K562 (cell line): ENCODE data around the gene PCSK5. TPM values are rescaled to one million over a fixed set of nuclear protein-coding genes. Genes with fewer than 3 reads are reported as not detected.

Source experiments
- ATAC-seq: fragments of 200-7000 bp; cut with Tn5 transposase; 3 replicates; pipeline ENCODE4 v1.9.1; 2020; ENCODE audit warnings: moderate library complexity
- BruUV-seq: library from RNA; stranded (reverse); fragments of 400-500 nt; replicated peaks from 2 replicates; lab custom pipeline; 2021; lab: Mats Ljungman, UMichigan
- CTCF ChIA-PET: fragments of 300-600 bp; formaldehyde crosslinking; extraction: SDS; loops from one replicate; lab custom pipeline; 2021; ENCODE audit warnings: low intra/inter-chr PET ratio; lab: Yijun Ruan, JAX
- POLR2A ChIA-PET: fragments of 300-600, 350-650 bp; sonication (Branson Sonifier 250); formaldehyde crosslinking; extraction: SDS; loops from one replicate; lab custom pipeline; 2021; ENCODE audit warnings: antibody characterized with exemption, inconsistent platforms; lab: Yijun Ruan, JAX
- DNase-seq, 4 experiments: peaks; one replicate each; pipeline versions ENCODE4 v3.0.0 to v3.0.0-alpha.2; 2011 to 2018; ENCODE audit warnings: low spot score in 3 of 4, mixed read lengths in 3 of 4; ENCODE audit errors: extremely low read depth in 1 of 4
- FAIRE-seq: peaks from 2 replicates; lab custom pipeline; 2011; peaks lifted over from hg19 to GRCh38; lab: Jason Lieb, UNC
- H2AFZ ChIP-seq: 2 replicates; pipeline ENCODE4 v1.6.0; 2011; ENCODE audit warnings: low read depth, low read length, control low read depth, inconsistent platforms
- H3K27ac ChIP-seq: fragments of 200-600 bp; 3 replicates; pipeline ENCODE4 v1.8.0; 2011; ENCODE audit warnings: low read depth, mild to moderate bottlenecking, control low read depth, inconsistent platforms, low read length, moderate library complexity, mixed read lengths; ENCODE audit errors: extremely low read depth
- H3K27me3 ChIP-seq, 2 experiments: fragments of 300-600 bp in 1 of 2; 2 replicates in 1 of 2; 3 replicates in 1 of 2; pipeline versions ENCODE4 v1.6.0 to v1.8.0; 2011; ENCODE audit warnings: inconsistent platforms in 2 of 2, low read length in 2 of 2, mild to moderate bottlenecking in 1 of 2, mixed read lengths in 1 of 2, moderate library complexity in 1 of 2; ENCODE audit not compliant: control insufficient read depth in 2 of 2, insufficient read depth in 2 of 2
- H3K36me3 ChIP-seq: fragments of 300-600 bp; 3 replicates; pipeline ENCODE4 v1.8.0; 2011; ENCODE audit warnings: mild to moderate bottlenecking, low read length, inconsistent platforms; ENCODE audit not compliant: control insufficient read depth, insufficient read depth
- H3K4me1 ChIP-seq, 2 experiments: fragments of 200-600 bp in 1 of 2; replicated peaks in 1 of 2; 2 replicates in 1 of 2; 3 replicates in 1 of 2; pipeline versions ENCODE4 v1.5.1 to v1.8.0; 2011; ENCODE audit warnings: inconsistent platforms in 2 of 2, low read length in 2 of 2, mild to moderate bottlenecking in 1 of 2, mixed read lengths in 1 of 2, moderate library complexity in 1 of 2; ENCODE audit not compliant: control insufficient read depth in 2 of 2, insufficient read depth in 2 of 2
- H3K4me2 ChIP-seq: 2 replicates; pipeline ENCODE4 v1.6.1; 2011; ENCODE audit warnings: low read length, control low read depth, inconsistent platforms, mixed read lengths; ENCODE audit not compliant: insufficient read depth
- H3K4me3 ChIP-seq: fragments of 200-600 bp; sonication (generic), shearing (Covaris generic); 2 replicates; pipeline ENCODE4 v1.5.1; 2016; ENCODE audit warnings: control low read depth, inconsistent platforms
- H3K79me2 ChIP-seq: fragments of 200-600 bp; 3 replicates; pipeline ENCODE4 v1.8.0; 2011; ENCODE audit warnings: low read length, inconsistent platforms; ENCODE audit not compliant: control insufficient read depth, insufficient read depth
- H3K9ac ChIP-seq, 2 experiments: 2 replicates each; pipeline versions ENCODE4 v1.6.0 to v1.6.1; 2011; ENCODE audit warnings: low read depth in 2 of 2, low read length in 2 of 2, control low read depth in 1 of 2, inconsistent platforms in 1 of 2, mild to moderate bottlenecking in 1 of 2, mixed read lengths in 1 of 2; ENCODE audit not compliant: insufficient read depth in 1 of 2
- H3K9me1 ChIP-seq: one replicate; pipeline ENCODE4 v1.6.0; 2011; ENCODE audit warnings: inconsistent platforms, mild to moderate bottlenecking, low read length, moderate library complexity; ENCODE audit not compliant: control insufficient read depth, insufficient read depth
- H3K9me3 ChIP-seq: replicated peaks from 2 replicates; pipeline ENCODE4 v1.5.1; 2011; ENCODE audit warnings: low read depth, low read length, inconsistent platforms; ENCODE audit not compliant: control insufficient read depth, insufficient read depth
- H4K20me1 ChIP-seq: replicated peaks from 2 replicates; pipeline ENCODE4 v1.6.1; 2011; ENCODE audit warnings: low read length, inconsistent platforms, mixed read lengths; ENCODE audit not compliant: control insufficient read depth, insufficient read depth
- BCLAF1 ChIP-seq, 2 experiments: fragments of 450-650 bp in 1 of 2; IDR thresholded peaks; 2 replicates each; pipeline ENCODE4 v1.6.1; 2011 to 2017; ENCODE audit warnings: low read depth in 2 of 2, antibody characterized with exemption in 1 of 2, borderline replicate concordance in 1 of 2, low read length in 1 of 2, mild to moderate bottlenecking in 1 of 2, mixed read lengths in 1 of 2; ENCODE audit not compliant: control insufficient read depth in 1 of 2
- CGGBP1 ChIP-seq: fragments of 250-450 bp; sonication (Bioruptor Pico); IDR thresholded peaks from 2 replicates; pipeline ENCODE4 v1.9.0; 2021; ENCODE audit warnings: mild to moderate bottlenecking
- ERF ChIP-seq: fragments of 450-650 bp; formaldehyde crosslinking; IDR thresholded peaks from 2 replicates; pipeline ENCODE4 v1.4.0; 2020; ENCODE audit warnings: mild to moderate bottlenecking, mixed read lengths
- ILK ChIP-seq: fragments of 450-650 bp; IDR thresholded peaks from 2 replicates; pipeline ENCODE4 v1.6.1; 2016; ENCODE audit warnings: missing genetic modification characterization, low read depth, mild to moderate bottlenecking, missing compliant biosample characterization, moderate library complexity, borderline replicate concordance
- IRF2 ChIP-seq: sonication (generic); formaldehyde crosslinking; IDR thresholded peaks from 2 replicates; pipeline ENCODE4 v1.8.1; 2022; ENCODE audit warnings: mild to moderate bottlenecking, missing genetic modification reagents
- RAD51 ChIP-seq: fragments of 450-650 bp; IDR thresholded peaks from 2 replicates; pipeline ENCODE4 v1.7.1; 2016; ENCODE audit warnings: low read depth, mild to moderate bottlenecking, borderline replicate concordance
- SOX6 ChIP-seq: fragments of 450-650 bp; IDR thresholded peaks from 2 replicates; pipeline ENCODE4 v1.6.1; 2014; ENCODE audit warnings: mild to moderate bottlenecking
- TEAD1 ChIP-seq, 2 experiments: fragments of 450-650 bp in 1 of 2; sonication (generic) in 1 of 2; formaldehyde crosslinking; IDR thresholded peaks; 2 replicates each; pipeline versions ENCODE4 v1.4.0 to v1.8.0; 2020 to 2022; ENCODE audit warnings: mild to moderate bottlenecking in 2 of 2, missing genetic modification reagents in 1 of 2
- TOE1 ChIP-seq, 2 experiments: fragments of 450-650 bp in 1 of 2; sonication (generic) in 1 of 2; formaldehyde crosslinking in 1 of 2; IDR thresholded peaks; 2 replicates each; pipeline versions ENCODE4 v1.7.1 to v1.8.0; 2016 to 2022; ENCODE audit warnings: borderline replicate concordance in 2 of 2, mild to moderate bottlenecking in 2 of 2, antibody characterized with exemption in 1 of 2, inconsistent platforms in 1 of 2, low read depth in 1 of 2, missing genetic modification reagents in 1 of 2, moderate library complexity in 1 of 2
- ZNF444 ChIP-seq: fragments of 250-450 bp; sonication (Bioruptor Pico); IDR thresholded peaks from 2 replicates; pipeline ENCODE4 v1.4.0; 2020; ENCODE audit warnings: mild to moderate bottlenecking, moderate library complexity
- in situ Hi-C: fragments of 300-500 bp; cut with MboI; formaldehyde crosslinking; loops from 4 replicates; pipeline ENCODE4 v1.15.0; 2018; ENCODE audit warnings: inconsistent platforms, mixed read lengths
- intact Hi-C: fragments of 100-400 bp; cut with micrococcal nuclease; formaldehyde crosslinking; loops from 2 replicates; pipeline ENCODE4 v1.14.2; 2022
- polyA plus RNA-seq, 8 experiments: library from polyadenylated mRNA; depleted of rRNA in 4 of 8; stranded (reverse) in 5 of 8; unstranded in 3 of 8; fragments of >200 nt; fragmentation: Nextera tagmentation in 2 of 8; fragmentation: Illumina TruSeq in 1 of 8; extraction: Ambion mirVana in 2 of 8; extraction: Trizol in 1 of 8; gene quantifications; 2 replicates each; pipeline versions ENCODE4 v1.2.1 to v1.2.3, GENCODE V29; 2011 to 2014; ENCODE audit warnings: inconsistent platforms in 1 of 8, missing spikeins in 1 of 8
- total RNA-seq, 7 experiments: library from RNA; depleted of rRNA in 6 of 7; stranded (reverse); fragments of >200 nt in 6 of 7; fragmentation: Illumina TruSeq in 2 of 7; extraction: Trizol in 2 of 7; gene quantifications; 2 replicates each; pipeline versions ENCODE4 v1.2.1 to v1.2.3, GENCODE V29; 2011 to 2021; ENCODE audit warnings: low replicate concordance in 1 of 7

Gene PCSK5
- total and polyA plus RNA-seq, 9 of the 15 experiments (the other 6 are each of a cell fraction or from before 2014, with no cell fraction given): not detected

- POLR2A ChIA-PET: no interaction called here
- Histone ChIP-seq H3K4me2 (no peak overlapping the region), H3K9me3 (no peaks in the 10 kb centered on the region), H3K27ac (no peak overlapping the region), H3K36me3 (no peaks in the 10 kb centered on the region), H3K27me3 (no peaks in the 10 kb centered on the region), H3K4me3 (no peak overlapping the region), H4K20me1 (no peaks in the 10 kb centered on the region), H2AFZ (no peak overlapping the region), H3K79me2 (no peaks in the 10 kb centered on the region), H3K9me1 (no peaks in the 10 kb centered on the region), H3K4me1 (no peaks in the 10 kb centered on the region), H3K9ac (no peak overlapping the region)
- no peak for DNase-seq
- intact Hi-C loops (no loop called here), in situ Hi-C loops (no loop called here)
- FAIRE-seq: no peak
- TF ChIP-seq TOE1 (IDR thresholded peaks at IDR 0.05; ENCODE audit: borderline replicate concordance): no peak
- no peak for TF ChIP-seq TOE1 (CRISPR knock-in tag; IDR thresholded peaks at IDR 0.05; ENCODE audit: borderline replicate concordance, low read depth)
- TF ChIP-seq BCLAF1 (IDR thresholded peaks at IDR 0.05; ENCODE audit: borderline replicate concordance in 1 of 2, control insufficient read depth in 1 of 2, low read depth in 2 of 2, low read length in 1 of 2): no peak
- TF ChIP-seq ILK (tag): no peak
- TF ChIP-seq SOX6: no peak
- TF ChIP-seq TEAD1 (CRISPR knock-in tag; IDR thresholded peaks at IDR 0.05): no peak
- TF ChIP-seq ERF (CRISPR knock-in tag): no peak
- TF ChIP-seq IRF2 (CRISPR knock-in tag): no peak
- TF ChIP-seq ZNF444: no peak
- TF ChIP-seq RAD51: no peak
- TF ChIP-seq CGGBP1 (CRISPR knock-in tag): no peak
- ATAC-seq: no peak
- CTCF ChIA-PET: interaction anchor here (0.7 kb wide), 2 partner anchors 17 to 51 kb away, joined by 3 read pairs; no protein-coding TSS in a partner anchor
- BruUV-seq: no TSS peak
Measured at GRCh38 chr9:75996726-75997125, 106.3 kb downstream of the PCSK5 start.
